SK-N-SH treated with all-trans-retinoic acid at 6 μM for 48 hours (cell line): ENCODE measurements around the gene SLC12A2.

Experiments used
- ARNTL ChIP-seq: fragments of 450-650 bp; formaldehyde crosslinking; IDR thresholded peaks from 2 replicates; pipeline ENCODE4 v1.5.0; 2020; ENCODE audit warnings: low read depth, mild to moderate bottlenecking, moderate library complexity, borderline replicate concordance
- CSDC2 ChIP-seq: fragments of 250-450 bp; sonication (Bioruptor Pico); IDR thresholded peaks from 2 replicates; pipeline ENCODE4 v1.5.0; 2020; ENCODE audit warnings: mild to moderate bottlenecking, moderate library complexity
- GLIS3 ChIP-seq: fragments of 250-450 bp; sonication (Bioruptor Pico); IDR thresholded peaks from 2 replicates; pipeline ENCODE4 v1.5.0; 2020; ENCODE audit warnings: mild to moderate bottlenecking, moderate library complexity
- PPARA ChIP-seq: fragments of 250-450 bp; sonication (Bioruptor Pico); IDR thresholded peaks from 2 replicates; pipeline ENCODE4 v1.5.0; 2020; ENCODE audit warnings: mild to moderate bottlenecking, borderline replicate concordance
- RARB ChIP-seq: fragments of 250-450 bp; sonication (Bioruptor Pico); IDR thresholded peaks from 2 replicates; pipeline ENCODE4 v1.8.0; 2021; ENCODE audit warnings: mild to moderate bottlenecking, moderate library complexity
- SNAI2 ChIP-seq: fragments of 250-450 bp; sonication (Bioruptor Pico); IDR thresholded peaks from 2 replicates; pipeline ENCODE4 v1.5.0; 2020; ENCODE audit warnings: mild to moderate bottlenecking, moderate library complexity
- TCF4 ChIP-seq: fragments of 250-450 bp; sonication (Bioruptor Pico); IDR thresholded peaks from 2 replicates; pipeline ENCODE4 v1.8.0; 2021; ENCODE audit warnings: mild to moderate bottlenecking, moderate library complexity, borderline replicate concordance
- TSHZ2 ChIP-seq: fragments of 250-450 bp; sonication (Bioruptor Pico); IDR thresholded peaks from 2 replicates; pipeline ENCODE4 v1.5.0; 2020; ENCODE audit warnings: mild to moderate bottlenecking, moderate library complexity
- ZC3H10 ChIP-seq: fragments of 250-450 bp; sonication (Bioruptor Pico); IDR thresholded peaks from 2 replicates; pipeline ENCODE4 v1.5.1; 2021; ENCODE audit warnings: mild to moderate bottlenecking, moderate library complexity
- ZFP30 ChIP-seq: fragments of 450-650 bp; formaldehyde crosslinking; IDR thresholded peaks from 2 replicates; pipeline ENCODE4 v1.5.0; 2022; ENCODE audit warnings: mild to moderate bottlenecking, moderate library complexity

- TF ChIP-seq TCF4 (CRISPR knock-in tag) (no peak), CSDC2 (CRISPR knock-in tag) (no peak), TSHZ2 (CRISPR knock-in tag) (no peak), GLIS3 (CRISPR knock-in tag) (no peak), ARNTL (CRISPR knock-in tag) (no peak), ZFP30 (CRISPR knock-in tag) (no peak), PPARA (CRISPR knock-in tag) (no peak), SNAI2 (no peak), RARB (CRISPR knock-in tag) (no peak), ZC3H10 (CRISPR knock-in tag) (no peak)
These were observed 48.9 kb downstream of the SLC12A2 start for GRCh38 chr5:128132499-128132898.
